Liver (tissue), 9 donors: ENCODE measurements around the gene ZDHHC23. TPM values are rescaled to one million over a fixed set of nuclear protein-coding genes. Genes with fewer than 3 reads are reported as not detected.

ENCODE experiments used
- DNase-seq: peaks from one replicate; pipeline ENCODE4 v3.0.0-alpha.2; 2017; ENCODE audit warnings: low spot score
- H3K27ac ChIP-seq, 2 donors: one replicate each; pipeline ENCODE4 v1.7.0; 2013; ENCODE audit warnings: inconsistent platforms in 2 of 2, low read length in 2 of 2, control low read depth in 1 of 2, low read depth in 1 of 2, mild to moderate bottlenecking in 1 of 2
- H3K27me3 ChIP-seq, 4 donors: one replicate each; pipeline versions ENCODE4 v1.6.1 to v1.7.0; 2013; ENCODE audit warnings: low read length in 3 of 4, inconsistent platforms in 1 of 4, mild to moderate bottlenecking in 1 of 4, moderate library complexity in 1 of 4; ENCODE audit not compliant: control insufficient read depth in 4 of 4, insufficient read depth in 4 of 4
- H3K36me3 ChIP-seq, 4 donors: one replicate each; pipeline versions ENCODE4 v1.6.1 to v1.7.0; 2013; ENCODE audit warnings: low read length in 3 of 4, mild to moderate bottlenecking in 3 of 4, low read depth in 1 of 4, moderate library complexity in 1 of 4; ENCODE audit not compliant: control insufficient read depth in 4 of 4, insufficient read depth in 3 of 4
- H3K4me1 ChIP-seq, 4 donors: one replicate each; pipeline versions ENCODE4 v1.6.1 to v1.7.0; 2013; ENCODE audit warnings: low read length in 3 of 4, mild to moderate bottlenecking in 3 of 4, moderate library complexity in 1 of 4; ENCODE audit not compliant: control insufficient read depth in 4 of 4, insufficient read depth in 4 of 4
- H3K4me3 ChIP-seq, 3 donors: one replicate each; pipeline versions ENCODE4 v1.6.1 to v1.7.0; 2013; ENCODE audit warnings: low read length in 3 of 3, control low read depth in 1 of 3, low read depth in 1 of 3, mild to moderate bottlenecking in 1 of 3
- H3K9ac ChIP-seq, 2 donors: one replicate each; pipeline ENCODE4 v1.7.0; 2013; ENCODE audit warnings: low read length in 2 of 2, mild to moderate bottlenecking in 2 of 2, moderate library complexity in 2 of 2, control low read depth in 1 of 2, low read depth in 1 of 2
- H3K9me3 ChIP-seq, 4 donors: one replicate each; pipeline versions ENCODE4 v1.6.1 to v1.7.0; 2013; ENCODE audit warnings: low read length in 3 of 4; ENCODE audit not compliant: control insufficient read depth in 4 of 4
- ATF3 ChIP-seq: IDR thresholded peaks from 2 replicates; pipeline ENCODE4 v1.6.1; 2016; ENCODE audit warnings: antibody characterized with exemption
- CTCF ChIP-seq: fragments of 150-350 bp; IDR thresholded peaks from 2 replicates; pipeline ENCODE4 v1.5.1; 2017; ENCODE audit warnings: improper control_type of control experiment, low read depth, low read length; ENCODE audit not compliant: missing input control
- EGR1 ChIP-seq, 2 donors: IDR thresholded peaks; 2 replicates each; pipeline ENCODE4 v1.6.1; 2016 to 2018; ENCODE audit warnings: antibody characterized with exemption in 2 of 2, low read depth in 2 of 2
- FOXA1 ChIP-seq: IDR thresholded peaks from 2 replicates; pipeline ENCODE4 v1.6.1; 2016; ENCODE audit warnings: antibody characterized with exemption
- FOXA2 ChIP-seq: IDR thresholded peaks from 2 replicates; pipeline ENCODE4 v1.6.1; 2016; ENCODE audit warnings: antibody characterized with exemption
- GABPA ChIP-seq, 2 donors: IDR thresholded peaks in 1 of 2; conservative IDR thresholded peaks in 1 of 2; 2 replicates each; pipeline ENCODE4 v1.6.1; 2016; ENCODE audit warnings: antibody characterized with exemption in 2 of 2, mild to moderate bottlenecking in 1 of 2, moderate library complexity in 1 of 2
- HNF4A ChIP-seq, 2 donors: conservative IDR thresholded peaks; 2 replicates each; pipeline ENCODE4 v1.6.1; 2016; ENCODE audit warnings: antibody characterized with exemption in 2 of 2, mild to moderate bottlenecking in 2 of 2
- HNF4G ChIP-seq: IDR thresholded peaks from 2 replicates; pipeline ENCODE4 v1.6.1; 2016; ENCODE audit warnings: antibody characterized with exemption
- JUND ChIP-seq, 2 donors: IDR thresholded peaks; 2 replicates each; pipeline ENCODE4 v1.6.1; 2016; ENCODE audit warnings: antibody characterized with exemption in 2 of 2
- MAX ChIP-seq: IDR thresholded peaks from 2 replicates; pipeline ENCODE4 v1.6.1; 2016; ENCODE audit warnings: antibody characterized with exemption
- NR2F2 ChIP-seq: IDR thresholded peaks from 2 replicates; pipeline ENCODE4 v1.6.1; 2016; ENCODE audit warnings: antibody characterized with exemption
- RAD21 ChIP-seq, 2 donors: IDR thresholded peaks; 2 replicates each; pipeline ENCODE4 v1.6.1; 2016; ENCODE audit warnings: antibody characterized with exemption in 2 of 2, mild to moderate bottlenecking in 2 of 2
- REST ChIP-seq: IDR thresholded peaks from 2 replicates; pipeline ENCODE4 v1.6.1; 2016; ENCODE audit warnings: antibody characterized with exemption, mild to moderate bottlenecking
- RXRA ChIP-seq, 2 donors: IDR thresholded peaks; 2 replicates each; pipeline ENCODE4 v1.6.1; 2017 to 2018; ENCODE audit warnings: antibody characterized with exemption in 2 of 2, mild to moderate bottlenecking in 1 of 2
- SP1 ChIP-seq: IDR thresholded peaks from 2 replicates; pipeline ENCODE4 v1.6.1; 2018; ENCODE audit warnings: antibody characterized with exemption, mild to moderate bottlenecking
- TAF1 ChIP-seq: conservative IDR thresholded peaks from 2 replicates; pipeline ENCODE4 v1.6.1; 2016; ENCODE audit warnings: antibody characterized with exemption, mild to moderate bottlenecking
- YY1 ChIP-seq: IDR thresholded peaks from 2 replicates; pipeline ENCODE4 v1.6.1; 2016; ENCODE audit warnings: antibody characterized with exemption, mild to moderate bottlenecking
- ZBTB33 ChIP-seq: IDR thresholded peaks from 2 replicates; pipeline ENCODE4 v1.6.1; 2016; ENCODE audit warnings: antibody characterized with exemption
- WGBS: extraction: QIAGEN DNeasy Blood & Tissue Kit; methylation state at CpG from one replicate; pipeline ENCODE4 v1.1.7; 2013; 5-methylcytosine and 5-hydroxymethylcytosine counted together
- polyA plus RNA-seq, 2 donors: library from polyadenylated mRNA; stranded (reverse) in 1 of 2; unstranded in 1 of 2; fragments of 200-250 nt in 1 of 2; fragments of >200 nt in 1 of 2; fragmentation: Nextera tagmentation in 1 of 2; extraction: Ambion mirVana in 1 of 2; gene quantifications; one replicate each; pipeline versions ENCODE4 v1.2.1 to v1.2.3, GENCODE V29; 2013 to 2015
- total RNA-seq, 2 donors: library from RNA; depleted of rRNA; stranded (reverse); fragments of >200 nt; gene quantifications; one replicate each; pipeline ENCODE4 v1.2.3, GENCODE V29; 2014
- donor health status: healthy.
- donor health status: healthy.
- donor health status: healthy.
- donor health status: healthy.
- donor health status: healthy.

ZDHHC23 gene
- total and polyA plus RNA-seq, 4 donors: 2.3 to 16.2 (median 4.1) TPM

- DNase-seq: no peak
- TF ChIP-seq CTCF: no peak
- no peak for TF ChIP-seq REST
- TF ChIP-seq TAF1: no peak
- no peak for TF ChIP-seq FOXA2
- no peak for TF ChIP-seq JUND (IDR thresholded peaks at IDR 0.05)
- no peak for TF ChIP-seq RAD21 (IDR thresholded peaks at IDR 0.05)
- no peak for TF ChIP-seq GABPA (IDR thresholded peaks at IDR 0.05 in 1 of 2, conservative IDR thresholded peaks at IDR 0.05 in 1 of 2)
- no peak for TF ChIP-seq RXRA (IDR thresholded peaks at IDR 0.05)
- no peak for TF ChIP-seq NR2F2
- TF ChIP-seq HNF4G: no peak
- TF ChIP-seq SP1: no peak
- no peak for TF ChIP-seq HNF4A (conservative IDR thresholded peaks at IDR 0.05)
- TF ChIP-seq EGR1 (IDR thresholded peaks at IDR 0.05; ENCODE audit: low read depth in 2 of 2): no peak
- TF ChIP-seq ATF3: no peak
- no peak for TF ChIP-seq YY1
- TF ChIP-seq FOXA1: no peak
- TF ChIP-seq MAX: no peak
- no peak for TF ChIP-seq ZBTB33
- Histone ChIP-seq H3K4me1 (no peaks in the 10 kb centered on the region), H3K9ac (no peak overlapping the region), H3K36me3 (peaks cover 0 to 25% (median 5%) of the 10 kb centered on the region in 4 donors), H3K4me3 (no peak overlapping the region), H3K27ac (no peak overlapping the region), H3K9me3 (no peaks in the 10 kb centered on the region), H3K27me3 (no peaks in the 10 kb centered on the region)
- 85% methylated on average over 5 of the region's 5 CpGs for WGBS
Observed at GRCh38 chr3:113927556-113927955, 20.3 kb upstream of the ZDHHC23 start.
